Ovary (tissue), 3 donors: Measurements from ENCODE around the gene ACR.
"Not testable (repeated sequence)": the region's sequence is repeated elsewhere in the genome, so short reads cannot be mapped to it uniquely, and the experiment has no call there.

Source experiments
- CTCF ChIP-seq, 3 donors: fragments of 450-650 bp in 2 of 3; fragments of 200-600 bp in 1 of 3; IDR thresholded peaks; one replicate each; pipeline versions ENCODE4 v1.5.1 to v1.8.0; 2016 to 2022; ENCODE audit warnings: antibody characterized with exemption in 3 of 3, mild to moderate bottlenecking in 1 of 3
- EP300 ChIP-seq: sonication (generic); formaldehyde crosslinking; IDR thresholded peaks from one replicate; pipeline ENCODE4 v1.6.1; 2017; ENCODE audit warnings: antibody characterized with exemption
- POLR2A ChIP-seq: fragments of 450-650 bp; IDR thresholded peaks from one replicate; pipeline ENCODE4 v1.6.1; 2017; ENCODE audit warnings: antibody characterized with exemption, mild to moderate bottlenecking, moderate library complexity
- donor health status: DM: no; HTN: no; CAD: no.

GRCh38 chr22:50764288-50764687 is 26.3 kb downstream of the ACR start:
- TF ChIP-seq CTCF (IDR thresholded peaks at IDR 0.05); POLR2A; EP300: not testable (repeated sequence)
